GM23338 (cell line): ENCODE results near the gene URM1. TPM values are rescaled to one million over a fixed set of nuclear protein-coding genes. Genes with fewer than 3 reads are reported as not detected.
"Not testable (repeated sequence)": the region's sequence is repeated elsewhere in the genome, so short reads cannot be mapped to it uniquely, and the experiment has no call there.

Experiments used
- ATAC-seq: fragments of 200-7000 bp; cut with Tn5 transposase; 3 replicates; pipeline ENCODE4 v1.9.1; 2020
- DNase-seq: peaks from one replicate; pipeline ENCODE4 v3.0.0-alpha.2; 2015; ENCODE audit warnings: low spot score
- H2AFZ ChIP-seq: fragments of 200-600 bp; sonication (generic); 2 replicates; pipeline ENCODE4 v1.8.0; 2016; ENCODE audit warnings: antibody characterized with exemption, mild to moderate bottlenecking, moderate library complexity
- H3F3A ChIP-seq: fragments of 200-600 bp; sonication (generic); replicated peaks from 2 replicates; pipeline ENCODE4 v1.8.0; 2017; ENCODE audit warnings: antibody characterized with exemption, mixed run types, low read depth
- H3K27ac ChIP-seq: fragments of 200-600 bp; sonication (generic); 2 replicates; pipeline ENCODE4 v1.6.1; 2016; ENCODE audit warnings: low read depth
- H3K27me3 ChIP-seq: fragments of 200-600 bp; sonication (generic); 2 replicates; pipeline ENCODE4 v1.8.0; 2016; ENCODE audit warnings: mild to moderate bottlenecking, mixed run types, moderate library complexity; ENCODE audit not compliant: insufficient read depth
- H3K36me3 ChIP-seq: fragments of 200-600 bp; sonication (generic); 2 replicates; pipeline ENCODE4 v1.8.0; 2016; ENCODE audit warnings: mild to moderate bottlenecking; ENCODE audit not compliant: insufficient read depth
- H3K4me1 ChIP-seq: fragments of 200-600 bp; sonication (generic); 2 replicates; pipeline ENCODE4 v1.8.0; 2016; ENCODE audit warnings: mild to moderate bottlenecking, moderate library complexity; ENCODE audit not compliant: insufficient read depth
- H3K4me2 ChIP-seq: fragments of 200-600 bp; sonication (generic); 2 replicates; pipeline ENCODE4 v1.7.1; 2017; ENCODE audit warnings: mixed run types
- H3K4me3 ChIP-seq: fragments of 200-600 bp; sonication (generic); 2 replicates; pipeline ENCODE4 v1.6.1; 2016; ENCODE audit warnings: mixed run types
- H3K79me2 ChIP-seq: fragments of 200-600 bp; sonication (generic); replicated peaks from 2 replicates; pipeline ENCODE4 v1.8.0; 2017; ENCODE audit warnings: mild to moderate bottlenecking; ENCODE audit not compliant: insufficient read depth
- H3K9me2 ChIP-seq: fragments of 200-600 bp; sonication (generic); 2 replicates; pipeline ENCODE4 v1.8.0; 2017; ENCODE audit not compliant: insufficient read depth
- H4K20me1 ChIP-seq: fragments of 200-600 bp; sonication (generic); replicated peaks from 2 replicates; pipeline ENCODE4 v1.8.0; 2017; ENCODE audit warnings: mild to moderate bottlenecking; ENCODE audit not compliant: insufficient read depth
- H3K27ac Mint-ChIP-seq: 2 replicates; pipeline ENCODE4 v1.8.0; 2020; ENCODE audit warnings: inconsistent platforms, mild to moderate bottlenecking, moderate library complexity, mixed read lengths
- H3K27me3 Mint-ChIP-seq: 3 replicates; pipeline ENCODE4 v1.8.0; 2022; ENCODE audit warnings: low read depth, mild to moderate bottlenecking, moderate library complexity, mixed read lengths, inconsistent platforms; ENCODE audit not compliant: insufficient read depth, poor library complexity
- H3K36me3 Mint-ChIP-seq: 3 replicates; pipeline ENCODE4 v1.8.0; 2021; ENCODE audit warnings: low read depth, mild to moderate bottlenecking, inconsistent platforms, moderate library complexity, mixed read lengths
- H3K4me1 Mint-ChIP-seq: 3 replicates; pipeline ENCODE4 v1.8.0; 2020; ENCODE audit warnings: mild to moderate bottlenecking, inconsistent platforms, mixed read lengths
- H3K4me3 Mint-ChIP-seq: 3 replicates; pipeline ENCODE4 v1.8.0; 2021; ENCODE audit warnings: moderate library complexity, mild to moderate bottlenecking, inconsistent platforms, mixed read lengths
- H3K9me3 Mint-ChIP-seq: 3 replicates; pipeline ENCODE4 v1.8.0; 2020; ENCODE audit warnings: moderate library complexity, mild to moderate bottlenecking, inconsistent platforms, mixed read lengths
- ETS1 ChIP-seq: IDR thresholded peaks from 2 replicates; pipeline ENCODE4 v1.6.1; 2016; ENCODE audit warnings: antibody characterized with exemption
- JUNB ChIP-seq: IDR thresholded peaks from one replicate; pipeline ENCODE4 v1.6.1; 2016; ENCODE audit warnings: antibody characterized with exemption; ENCODE audit not compliant: unreplicated experiment
- POLR2AphosphoS5 ChIP-seq: IDR thresholded peaks from 2 replicates; pipeline ENCODE4 v1.6.1; 2016; ENCODE audit warnings: antibody characterized with exemption, low read depth
- polyA plus RNA-seq: library from polyadenylated mRNA; unstranded; fragments of >200 nt; fragmentation: Nextera tagmentation; extraction: Ambion mirVana; gene quantifications from 2 replicates; pipeline ENCODE4 v1.2.1, GENCODE V29; 2016
- total RNA-seq: library from RNA; depleted of rRNA; stranded (reverse); fragments of >200 nt; shearing (Covaris generic); gene quantifications from 2 replicates; pipeline ENCODE4 v1.2.3, GENCODE V29; 2014
- TF ChIP-seq, protein P1 (sequence below): IDR thresholded peaks from one replicate; pipeline ENCODE4 v1.6.1; 2018; ENCODE audit warnings: antibody characterized with exemption; ENCODE audit not compliant: unreplicated experiment

The URM1 gene
- total and polyA plus RNA-seq, 2 experiments from 2014 or later, result 28.6 to 47.8 TPM

DNA sequence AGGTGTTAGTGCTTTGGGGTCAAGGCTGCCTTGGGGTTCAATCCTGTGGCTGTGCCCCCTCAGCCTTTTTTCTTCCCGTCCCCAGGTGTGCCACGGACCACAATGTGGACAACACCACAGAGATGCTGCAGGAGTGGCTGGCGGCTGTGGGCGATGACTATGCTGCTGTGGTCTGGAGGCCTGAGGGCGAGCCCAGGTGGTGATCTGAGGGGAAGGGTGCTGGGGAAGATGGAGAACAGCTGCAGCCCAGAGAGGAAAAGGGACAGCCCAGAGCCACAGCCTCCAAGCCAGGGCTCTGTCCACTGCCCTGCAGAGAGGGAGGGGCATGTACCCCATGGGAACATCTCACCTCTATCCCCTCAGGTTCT is 51.6 kb downstream of the URM1 start:
- Mint-ChIP-seq H3K4me1 (peaks cover 5% of the 10 kb centered on the region; the same call in 1 of the 3 replicates), H3K4me3 (no peak overlapping the region; the same call in 2 of the 3 replicates), H3K27me3 (peaks cover 24% of the 10 kb centered on the region), H3K9me3 (no peaks in the 10 kb centered on the region), H3K36me3 (no peaks in the 10 kb centered on the region), H3K27ac (no peak overlapping the region)
- DNase-seq (no peak), ATAC-seq (no peak)
- H2AFZ ChIP-seq, result no peak overlapping the region
- TF ChIP-seq, protein P1, sequence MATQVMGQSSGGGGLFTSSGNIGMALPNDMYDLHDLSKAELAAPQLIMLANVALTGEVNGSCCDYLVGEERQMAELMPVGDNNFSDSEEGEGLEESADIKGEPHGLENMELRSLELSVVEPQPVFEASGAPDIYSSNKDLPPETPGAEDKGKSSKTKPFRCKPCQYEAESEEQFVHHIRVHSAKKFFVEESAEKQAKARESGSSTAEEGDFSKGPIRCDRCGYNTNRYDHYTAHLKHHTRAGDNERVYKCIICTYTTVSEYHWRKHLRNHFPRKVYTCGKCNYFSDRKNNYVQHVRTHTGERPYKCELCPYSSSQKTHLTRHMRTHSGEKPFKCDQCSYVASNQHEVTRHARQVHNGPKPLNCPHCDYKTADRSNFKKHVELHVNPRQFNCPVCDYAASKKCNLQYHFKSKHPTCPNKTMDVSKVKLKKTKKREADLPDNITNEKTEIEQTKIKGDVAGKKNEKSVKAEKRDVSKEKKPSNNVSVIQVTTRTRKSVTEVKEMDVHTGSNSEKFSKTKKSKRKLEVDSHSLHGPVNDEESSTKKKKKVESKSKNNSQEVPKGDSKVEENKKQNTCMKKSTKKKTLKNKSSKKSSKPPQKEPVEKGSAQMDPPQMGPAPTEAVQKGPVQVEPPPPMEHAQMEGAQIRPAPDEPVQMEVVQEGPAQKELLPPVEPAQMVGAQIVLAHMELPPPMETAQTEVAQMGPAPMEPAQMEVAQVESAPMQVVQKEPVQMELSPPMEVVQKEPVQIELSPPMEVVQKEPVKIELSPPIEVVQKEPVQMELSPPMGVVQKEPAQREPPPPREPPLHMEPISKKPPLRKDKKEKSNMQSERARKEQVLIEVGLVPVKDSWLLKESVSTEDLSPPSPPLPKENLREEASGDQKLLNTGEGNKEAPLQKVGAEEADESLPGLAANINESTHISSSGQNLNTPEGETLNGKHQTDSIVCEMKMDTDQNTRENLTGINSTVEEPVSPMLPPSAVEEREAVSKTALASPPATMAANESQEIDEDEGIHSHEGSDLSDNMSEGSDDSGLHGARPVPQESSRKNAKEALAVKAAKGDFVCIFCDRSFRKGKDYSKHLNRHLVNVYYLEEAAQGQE, result no peak
- H3K79me2 ChIP-seq, result no peaks in the 10 kb centered on the region
- H3K36me3 ChIP-seq, result no peaks in the 10 kb centered on the region
- no peak overlapping the region for H3K27ac ChIP-seq
- peaks cover 41% of the 10 kb centered on the region for H3K27me3 ChIP-seq
- H3F3A ChIP-seq, result peaks cover 12% of the 10 kb centered on the region; the same call in 1 of the 2 replicates
- H3K4me2 ChIP-seq, result no peak overlapping the region
- H3K4me1 ChIP-seq, result 0 out of 2 replicates have a peak, but pooled peaks cover 5% of the 10 kb centered on the region
- no peaks in the 10 kb centered on the region for H4K20me1 ChIP-seq
- no peaks in the 10 kb centered on the region for H3K9me2 ChIP-seq
- no peak overlapping the region for H3K4me3 ChIP-seq

DNA sequence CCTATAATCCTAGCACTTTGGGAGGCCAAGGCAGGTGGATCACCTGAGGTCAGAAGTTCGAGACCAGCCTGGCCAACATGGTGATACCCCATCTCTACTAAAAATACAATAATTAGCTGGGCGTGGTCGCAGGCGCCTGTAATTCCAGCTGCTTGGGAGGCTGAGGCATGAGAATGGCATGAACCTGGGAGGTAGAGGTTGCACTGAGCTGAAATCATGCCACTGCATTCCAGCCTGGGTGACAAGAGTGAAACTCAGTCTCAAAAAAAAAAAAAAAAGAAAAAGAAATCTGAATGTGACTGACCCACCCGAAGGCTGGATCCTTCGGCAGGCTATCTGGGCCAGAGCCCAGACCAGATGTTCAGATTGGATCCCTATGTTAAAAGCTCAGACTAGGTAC is 52.2 kb downstream of the URM1 start:
- peaks cover 20% of the 10 kb centered on the region for H3K27me3 Mint-ChIP-seq
- not testable (repeated sequence) for H3K27ac Mint-ChIP-seq, H3K36me3 ChIP-seq, H3K9me2 ChIP-seq, H3K4me2 ChIP-seq, H3K4me3 ChIP-seq, H4K20me1 ChIP-seq, H3K4me1 Mint-ChIP-seq, H3K27ac ChIP-seq, ATAC-seq, H3K79me2 ChIP-seq, H3K36me3 Mint-ChIP-seq, DNase-seq, H3K4me1 ChIP-seq, H3K4me3 Mint-ChIP-seq, H3K9me3 Mint-ChIP-seq, H2AFZ ChIP-seq
- peaks cover 12% of the 10 kb centered on the region; the same call in 1 of the 2 replicates for H3F3A ChIP-seq
- H3K27me3 ChIP-seq, result peaks cover 37% of the 10 kb centered on the region

GRCh38 chr9:128424268-128424780 is 53.1 kb downstream of the URM1 start:
- ATAC-seq (no peak), DNase-seq (no peak)
- Mint-ChIP-seq H3K27ac (no peak overlapping the region), H3K9me3 (no peaks in the 10 kb centered on the region), H3K27me3 (peaks cover 11% of the 10 kb centered on the region), H3K4me1 (no peaks in the 10 kb centered on the region), H3K36me3 (no peaks in the 10 kb centered on the region), H3K4me3 (no peak overlapping the region)
- H3K36me3 ChIP-seq, result no peaks in the 10 kb centered on the region
- no peak overlapping the region for H3K27ac ChIP-seq
- H3K4me2 ChIP-seq, result no peak overlapping the region
- peaks cover 27% of the 10 kb centered on the region for H3K27me3 ChIP-seq
- no peaks in the 10 kb centered on the region for H4K20me1 ChIP-seq
- H3K4me1 ChIP-seq, result 0 out of 2 replicates have a peak, but pooled peaks cover 7% of the 10 kb centered on the region
- no peaks in the 10 kb centered on the region for H3K9me2 ChIP-seq
- no peak overlapping the region for H2AFZ ChIP-seq
- H3F3A ChIP-seq, result peaks cover 6% of the 10 kb centered on the region; the same call in 1 of the 2 replicates
- H3K4me3 ChIP-seq, result no peak overlapping the region
- no peaks in the 10 kb centered on the region for H3K79me2 ChIP-seq
- TF ChIP-seq, protein P1, result no peak
- TF ChIP-seq POLR2AphosphoS5 (no peak), ETS1 (no peak), JUNB (no peak)
